ENCODE measurements around the gene NCR3LG1.

The NCR3LG1 gene

DNA sequence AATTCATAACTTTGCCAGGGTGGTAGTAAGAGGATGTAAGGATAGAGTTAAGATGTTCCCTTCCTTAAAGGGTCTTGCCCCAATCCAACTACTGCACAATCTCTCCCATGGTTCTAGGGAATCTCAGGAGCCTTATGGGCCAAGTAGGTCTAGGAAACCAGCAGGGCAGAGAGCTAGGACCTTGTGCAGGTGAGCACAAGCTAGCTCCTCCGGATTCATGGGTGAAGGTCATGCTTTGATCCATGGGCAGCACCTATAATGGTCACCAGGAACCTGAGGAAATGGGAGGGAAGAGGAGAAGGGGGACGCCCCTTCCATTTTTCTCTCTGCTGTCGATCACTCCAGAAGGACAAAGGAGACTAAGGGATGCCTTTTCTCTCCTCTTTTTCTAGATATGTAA lies 20.0 kb downstream of the NCR3LG1 start:
- no peak overlapping the region for H3K27ac ChIP-seq (ENCODE audit: low read depth, low read length)
- no peaks in the 10 kb centered on the region for H3K4me1 ChIP-seq (ENCODE audit: control insufficient read depth, insufficient read depth, low read length)
- H3K36me3 ChIP-seq (ENCODE audit: control insufficient read depth, insufficient read depth, low read length), result no peaks in the 10 kb centered on the region
- H3K9ac ChIP-seq (ENCODE audit: low read depth, low read length), result no peak overlapping the region
- H3K27me3 ChIP-seq (ENCODE audit: control insufficient read depth, insufficient read depth, low read length), result no peaks in the 10 kb centered on the region
- H3K9me3 ChIP-seq (ENCODE audit: control insufficient read depth, insufficient read depth, low read length), result peaks cover 46% of the 10 kb centered on the region
- H3K4me3 ChIP-seq (ENCODE audit: low read depth, low read length), result no peak overlapping the region

DNA sequence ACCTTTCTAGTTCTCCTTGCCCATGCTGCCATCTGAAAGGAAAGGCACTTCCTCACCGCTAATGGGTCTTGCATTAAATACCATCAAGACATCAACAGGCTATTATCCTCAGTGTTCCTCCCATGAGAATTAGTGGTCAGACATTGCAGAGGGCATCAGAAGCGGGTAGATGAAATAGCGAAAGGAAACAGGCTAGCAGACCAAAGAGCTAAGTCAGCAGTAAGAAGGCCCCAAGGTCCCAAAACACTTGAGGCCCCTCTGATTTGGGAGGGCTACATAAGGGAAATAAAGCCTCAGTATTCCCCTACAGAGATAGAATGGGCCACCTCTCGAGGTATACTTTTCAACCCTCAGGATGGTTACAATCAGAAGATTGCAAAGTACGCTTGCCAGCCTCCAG lies 23.9 kb downstream of the NCR3LG1 start:
- no peak overlapping the region for H3K4me3 ChIP-seq (ENCODE audit: low read depth, low read length)
- no peak overlapping the region for H3K9ac ChIP-seq (ENCODE audit: low read depth, low read length)
- no peak overlapping the region for H3K27ac ChIP-seq (ENCODE audit: low read depth, low read length)
- H3K9me3 ChIP-seq (ENCODE audit: control insufficient read depth, insufficient read depth, low read length), result peaks cover 46% of the 10 kb centered on the region
- H3K27me3 ChIP-seq (ENCODE audit: control insufficient read depth, insufficient read depth, low read length), result no peaks in the 10 kb centered on the region
- H3K4me1 ChIP-seq (ENCODE audit: control insufficient read depth, insufficient read depth, low read length), result no peaks in the 10 kb centered on the region
- no peaks in the 10 kb centered on the region for H3K36me3 ChIP-seq (ENCODE audit: control insufficient read depth, insufficient read depth, low read length)

DNA sequence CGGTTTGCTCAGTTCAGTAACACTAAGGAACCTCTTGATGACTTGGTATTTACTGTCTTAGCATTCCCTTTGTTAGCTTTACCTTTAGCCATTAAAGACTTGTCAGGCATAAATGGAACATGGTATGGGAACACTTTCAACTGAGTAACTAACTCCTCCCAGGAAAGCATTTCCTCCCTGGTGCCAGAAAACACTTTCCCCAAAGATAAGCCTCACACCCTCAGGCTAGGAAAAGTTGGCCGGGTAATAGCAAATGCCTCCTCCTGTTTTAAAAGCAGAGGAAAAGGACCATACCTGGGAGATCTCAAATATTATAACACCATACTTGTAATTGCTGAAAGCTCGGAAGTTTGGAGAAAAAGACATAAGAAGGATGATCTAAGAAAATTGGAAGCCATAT lies 24.9 kb downstream of the NCR3LG1 start:
- Histone ChIP-seq H3K36me3 (ENCODE audit: control insufficient read depth, insufficient read depth, low read length) (no peaks in the 10 kb centered on the region), H3K4me1 (ENCODE audit: control insufficient read depth, insufficient read depth, low read length) (no peaks in the 10 kb centered on the region), H3K27ac (ENCODE audit: low read depth, low read length) (no peak overlapping the region)

DNA sequence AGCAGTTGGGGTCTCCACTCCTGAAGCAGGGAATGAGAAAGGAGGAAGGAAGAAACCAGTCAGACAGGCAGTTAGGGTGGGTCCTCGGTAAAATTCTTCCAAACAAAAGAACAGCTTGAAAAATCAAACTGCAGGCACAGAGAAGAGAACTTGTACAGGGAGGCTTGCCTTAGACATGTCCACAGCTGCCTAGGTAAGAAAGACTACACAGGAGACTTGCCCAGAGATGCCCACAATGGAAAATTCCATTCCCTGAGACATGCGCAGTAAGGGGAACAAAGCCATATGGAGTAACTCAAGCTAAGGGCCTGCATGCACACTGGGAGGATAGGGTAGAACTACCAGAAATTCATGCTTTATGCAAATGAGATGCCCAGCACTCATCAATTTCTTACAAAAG lies 27.1 kb downstream of the NCR3LG1 start:
- Histone ChIP-seq H3K27me3 (ENCODE audit: control insufficient read depth, insufficient read depth, low read length) (no peaks in the 10 kb centered on the region), H3K36me3 (ENCODE audit: control insufficient read depth, insufficient read depth, low read length) (no peaks in the 10 kb centered on the region), H3K9me3 (ENCODE audit: control insufficient read depth, insufficient read depth, low read length) (peaks cover 16% of the 10 kb centered on the region), H3K4me3 (ENCODE audit: low read depth, low read length) (no peak overlapping the region), H3K4me1 (ENCODE audit: control insufficient read depth, insufficient read depth, low read length) (no peaks in the 10 kb centered on the region), H3K27ac (ENCODE audit: low read depth, low read length) (no peak overlapping the region), H3K9ac (ENCODE audit: low read depth, low read length) (no peak overlapping the region)

More for the DNA sequence above, 24.9 kb downstream of the NCR3LG1 start:
- Histone ChIP-seq H3K27me3 (ENCODE audit: control insufficient read depth, insufficient read depth, low read length) (no peaks in the 10 kb centered on the region), H3K4me3 (ENCODE audit: low read depth, low read length) (no peak overlapping the region), H3K9ac (ENCODE audit: low read depth, low read length) (no peak overlapping the region), H3K9me3 (ENCODE audit: control insufficient read depth, insufficient read depth, low read length) (peaks cover 38% of the 10 kb centered on the region)

DNA sequence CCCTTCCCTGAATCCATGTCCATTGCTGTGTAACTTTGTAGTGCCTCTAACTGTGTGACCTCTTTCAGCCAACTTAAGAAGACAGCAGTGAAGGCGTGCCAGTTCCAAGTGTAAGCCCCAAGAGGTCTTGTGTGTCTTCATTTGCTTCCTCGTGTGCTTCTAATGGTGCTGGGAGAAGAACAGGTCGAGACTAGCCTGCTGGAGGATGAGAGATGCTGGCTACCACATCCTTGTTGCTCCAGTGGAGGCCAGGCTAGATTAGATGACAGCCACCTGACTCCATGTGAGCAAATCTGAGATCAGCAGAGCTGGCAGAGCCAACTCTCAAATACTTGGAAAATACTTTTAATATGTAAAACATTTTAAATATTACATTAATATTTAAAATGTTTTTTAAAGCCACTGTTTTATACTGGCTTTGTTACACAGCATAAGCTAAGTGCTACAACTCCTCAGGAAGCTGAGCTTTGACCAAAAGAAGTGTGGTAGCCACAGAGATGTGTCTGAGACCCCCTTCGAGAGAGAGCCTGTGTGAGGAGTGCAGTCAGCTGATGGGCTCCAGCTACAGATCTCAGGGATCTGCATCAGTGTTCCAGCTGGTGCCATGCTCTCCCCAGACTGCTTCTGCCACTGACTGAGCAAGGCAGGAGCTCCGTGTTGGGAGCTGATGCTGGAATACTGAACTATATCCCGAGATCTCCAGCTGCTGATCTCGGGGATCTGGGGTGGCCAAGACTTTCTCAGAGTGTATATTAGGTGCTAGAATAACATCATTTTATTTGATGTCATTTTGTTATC lies 28.0 kb downstream of the NCR3LG1 start:
- Histone ChIP-seq H3K27me3 (ENCODE audit: control insufficient read depth, insufficient read depth, low read length) (no peaks in the 10 kb centered on the region), H3K9ac (ENCODE audit: low read depth, low read length) (no peak overlapping the region), H3K4me3 (ENCODE audit: low read depth, low read length) (no peak overlapping the region), H3K4me1 (ENCODE audit: control insufficient read depth, insufficient read depth, low read length) (no peaks in the 10 kb centered on the region), H3K36me3 (ENCODE audit: control insufficient read depth, insufficient read depth, low read length) (no peaks in the 10 kb centered on the region), H3K27ac (ENCODE audit: low read depth, low read length) (no peak overlapping the region), H3K9me3 (ENCODE audit: control insufficient read depth, insufficient read depth, low read length) (peaks cover 15% of the 10 kb centered on the region; the same call in 1 of the 2 replicates)

DNA sequence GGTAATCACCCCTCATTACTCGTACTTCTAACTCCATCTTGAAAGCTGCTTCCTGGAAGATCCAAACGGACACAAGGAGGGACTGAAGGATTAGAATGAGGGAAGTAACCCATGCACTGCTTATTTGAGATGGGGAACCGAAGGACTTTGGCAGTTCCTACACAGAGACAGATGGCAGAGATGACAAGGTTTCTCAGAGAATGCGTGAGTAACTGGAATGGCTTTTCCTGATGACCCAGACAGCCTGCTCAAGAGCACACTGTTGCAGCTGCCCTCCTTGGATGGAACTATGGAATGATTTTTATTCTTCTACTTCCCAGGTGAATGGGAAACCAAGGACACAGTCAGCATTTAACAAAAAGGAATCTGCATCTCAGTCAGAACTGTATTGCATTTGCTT lies 29.6 kb downstream of the NCR3LG1 start:
- H3K9me3 ChIP-seq (ENCODE audit: control insufficient read depth, insufficient read depth, low read length), result peaks cover 15% of the 10 kb centered on the region; the same call in 1 of the 2 replicates
- H3K36me3 ChIP-seq (ENCODE audit: control insufficient read depth, insufficient read depth, low read length), result no peaks in the 10 kb centered on the region
- no peaks in the 10 kb centered on the region for H3K4me1 ChIP-seq (ENCODE audit: control insufficient read depth, insufficient read depth, low read length)

DNA sequence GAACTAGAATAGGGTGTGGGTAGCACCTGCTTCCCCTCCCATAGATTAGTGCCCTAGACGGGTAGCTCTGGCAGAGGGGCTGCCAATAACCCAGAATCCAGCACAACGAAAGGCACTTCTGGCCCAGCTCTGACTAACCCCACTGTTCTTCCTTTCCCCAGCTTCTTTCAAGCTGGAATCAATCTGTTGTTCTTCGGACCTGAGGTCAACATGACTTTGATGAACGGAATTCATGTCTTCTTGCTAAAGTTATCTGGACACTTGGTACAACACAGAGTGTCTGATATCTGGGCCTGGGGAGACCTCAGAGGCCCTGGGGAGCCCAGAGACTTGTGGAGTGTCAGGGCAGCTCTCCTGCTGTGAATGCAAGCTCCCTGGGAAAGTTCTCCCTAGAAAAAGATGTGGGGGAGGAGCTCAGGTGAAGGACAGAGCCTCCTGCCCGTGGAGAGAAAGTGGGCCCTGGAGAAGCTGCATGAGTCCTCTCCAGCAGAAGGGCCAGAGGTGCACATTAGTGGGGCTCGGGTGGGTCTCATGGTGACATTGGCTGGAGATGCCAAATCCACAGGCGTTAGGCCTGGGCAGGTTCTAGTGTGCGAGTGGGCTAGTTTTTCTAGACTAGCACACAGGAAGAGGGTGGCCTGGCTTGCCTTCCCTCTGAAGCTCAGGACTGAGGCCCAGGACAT lies 30.6 kb downstream of the NCR3LG1 start:
- no peaks in the 10 kb centered on the region for H3K36me3 ChIP-seq (ENCODE audit: control insufficient read depth, insufficient read depth, low read length)
- no peaks in the 10 kb centered on the region for H3K4me1 ChIP-seq (ENCODE audit: control insufficient read depth, insufficient read depth, low read length)
- no peaks in the 10 kb centered on the region for H3K27me3 ChIP-seq (ENCODE audit: control insufficient read depth, insufficient read depth, low read length)
- H3K27ac ChIP-seq (ENCODE audit: low read depth, low read length), result no peak overlapping the region
- H3K9ac ChIP-seq (ENCODE audit: low read depth, low read length), result no peak overlapping the region
- H3K9me3 ChIP-seq (ENCODE audit: control insufficient read depth, insufficient read depth, low read length), result peaks cover 15% of the 10 kb centered on the region; the same call in 1 of the 2 replicates
- no peak overlapping the region for H3K4me3 ChIP-seq (ENCODE audit: low read depth, low read length)

More for the DNA sequence above, 29.6 kb downstream of the NCR3LG1 start:
- Histone ChIP-seq H3K9ac (ENCODE audit: low read depth, low read length) (no peak overlapping the region), H3K27ac (ENCODE audit: low read depth, low read length) (no peak overlapping the region), H3K27me3 (ENCODE audit: control insufficient read depth, insufficient read depth, low read length) (no peaks in the 10 kb centered on the region), H3K4me3 (ENCODE audit: low read depth, low read length) (no peak overlapping the region)

- H3K27ac ChIP-seq (ENCODE audit: low read depth, low read length), result no peak overlapping the region
- H3K36me3 ChIP-seq (ENCODE audit: control insufficient read depth, insufficient read depth, low read length), result no peaks in the 10 kb centered on the region
- no peaks in the 10 kb centered on the region for H3K4me1 ChIP-seq (ENCODE audit: control insufficient read depth, insufficient read depth, low read length)
- H3K4me3 ChIP-seq (ENCODE audit: low read depth, low read length), result no peak overlapping the region
- no peak overlapping the region for H3K9ac ChIP-seq (ENCODE audit: low read depth, low read length)
- peaks cover 5% of the 10 kb centered on the region for H3K27me3 ChIP-seq (ENCODE audit: control insufficient read depth, insufficient read depth, low read length)
- H3K9me3 ChIP-seq (ENCODE audit: control insufficient read depth, insufficient read depth, low read length), result peaks cover 10% of the 10 kb centered on the region; the same call in 1 of the 2 replicates
These were observed 31.9 kb downstream of the NCR3LG1 start for GRCh38 chr11:17383461-17383860.

GRCh38 chr11:17384002-17384511 lies 32.5 kb downstream of the NCR3LG1 start:
- no peaks in the 10 kb centered on the region for H3K4me1 ChIP-seq (ENCODE audit: control insufficient read depth, insufficient read depth, low read length)
- no peaks in the 10 kb centered on the region for H3K36me3 ChIP-seq (ENCODE audit: control insufficient read depth, insufficient read depth, low read length)
- H3K9ac ChIP-seq (ENCODE audit: low read depth, low read length), result no peak overlapping the region
- peaks cover 5% of the 10 kb centered on the region for H3K27me3 ChIP-seq (ENCODE audit: control insufficient read depth, insufficient read depth, low read length)
- no peak overlapping the region for H3K27ac ChIP-seq (ENCODE audit: low read depth, low read length)
- H3K9me3 ChIP-seq (ENCODE audit: control insufficient read depth, insufficient read depth, low read length), result peaks cover 4% of the 10 kb centered on the region; the same call in 1 of the 2 replicates
- H3K4me3 ChIP-seq (ENCODE audit: low read depth, low read length), result no peak overlapping the region

- Histone ChIP-seq H3K9ac (ENCODE audit: low read depth, low read length) (no peak overlapping the region), H3K36me3 (ENCODE audit: control insufficient read depth, insufficient read depth, low read length) (no peaks in the 10 kb centered on the region), H3K4me3 (ENCODE audit: low read depth, low read length) (no peak overlapping the region), H3K27me3 (ENCODE audit: control insufficient read depth, insufficient read depth, low read length) (peaks cover 5% of the 10 kb centered on the region), H3K4me1 (ENCODE audit: control insufficient read depth, insufficient read depth, low read length) (peaks cover 5% of the 10 kb centered on the region; the same call in 1 of the 2 replicates), H3K9me3 (ENCODE audit: control insufficient read depth, insufficient read depth, low read length) (no peaks in the 10 kb centered on the region), H3K27ac (ENCODE audit: low read depth, low read length) (no peak overlapping the region)
These were observed 33.9 kb downstream of the NCR3LG1 start for GRCh38 chr11:17385492-17385891.

- Histone ChIP-seq H3K9me3 (ENCODE audit: control insufficient read depth, insufficient read depth, low read length) (no peaks in the 10 kb centered on the region), H3K4me3 (ENCODE audit: low read depth, low read length) (no peak overlapping the region), H3K27ac (ENCODE audit: low read depth, low read length) (no peak overlapping the region), H3K36me3 (ENCODE audit: control insufficient read depth, insufficient read depth, low read length) (no peaks in the 10 kb centered on the region), H3K27me3 (ENCODE audit: control insufficient read depth, insufficient read depth, low read length) (peaks cover 5% of the 10 kb centered on the region), H3K4me1 (ENCODE audit: control insufficient read depth, insufficient read depth, low read length) (peaks cover 5% of the 10 kb centered on the region; the same call in 1 of the 2 replicates), H3K9ac (ENCODE audit: low read depth, low read length) (no peak overlapping the region)
These were observed 34.3 kb downstream of the NCR3LG1 start for GRCh38 chr11:17385926-17386325.
